Trophoblast cell (in vitro differentiated cells and primary cell): ENCODE measurements around the gene APOM.

Experiments used
- DNase-seq, 2 donors: peaks; one replicate each; pipeline ENCODE4 v3.0.0-alpha.2; 2016
- H2AFZ ChIP-seq: 2 replicates; pipeline ENCODE4 v1.6.1; 2013; ENCODE audit warnings: low read length, moderate library complexity, mild to moderate bottlenecking; ENCODE audit not compliant: insufficient read depth, poor library complexity
- H2AK5ac ChIP-seq: 2 replicates; pipeline ENCODE4 v1.6.1; 2013; ENCODE audit warnings: mild to moderate bottlenecking, low read length
- H2BK120ac ChIP-seq: 2 replicates; pipeline ENCODE4 v1.6.1; 2013; ENCODE audit warnings: low read length, mild to moderate bottlenecking, moderate library complexity; ENCODE audit not compliant: insufficient read depth, poor library complexity
- H2BK12ac ChIP-seq: 2 replicates; pipeline ENCODE4 v1.6.1; 2013; ENCODE audit warnings: mild to moderate bottlenecking, low read length, moderate library complexity
- H2BK5ac ChIP-seq: 2 replicates; pipeline ENCODE4 v1.6.1; 2013; ENCODE audit warnings: low read length, low read depth, moderate library complexity, mild to moderate bottlenecking; ENCODE audit not compliant: poor library complexity
- H3K14ac ChIP-seq: 2 replicates; pipeline ENCODE4 v1.6.1; 2013; ENCODE audit warnings: mild to moderate bottlenecking, low read length
- H3K18ac ChIP-seq: 2 replicates; pipeline ENCODE4 v1.6.1; 2013; ENCODE audit warnings: mild to moderate bottlenecking, low read length
- H3K23ac ChIP-seq: 2 replicates; pipeline ENCODE4 v1.6.1; 2013; ENCODE audit warnings: low read length
- H3K27ac ChIP-seq: 2 replicates; pipeline ENCODE4 v1.5.1; 2013; ENCODE audit warnings: low read depth, mild to moderate bottlenecking, inconsistent platforms, low read length, moderate library complexity
- H3K27me3 ChIP-seq: 2 replicates; pipeline ENCODE4 v1.6.1; 2013; ENCODE audit warnings: inconsistent platforms, mild to moderate bottlenecking, low read length, moderate library complexity; ENCODE audit not compliant: insufficient read depth
- H3K36me3 ChIP-seq, 2 experiments: 1 replicate in 1 of 2; 2 replicates in 1 of 2; pipeline ENCODE4 v1.6.1; 2013; ENCODE audit warnings: low read length in 2 of 2, mild to moderate bottlenecking in 2 of 2, moderate library complexity in 1 of 2; ENCODE audit not compliant: insufficient read depth in 2 of 2, control insufficient read depth in 1 of 2
- H3K4ac ChIP-seq: 2 replicates; pipeline ENCODE4 v1.6.1; 2013; ENCODE audit warnings: low read depth, mild to moderate bottlenecking, low read length, moderate library complexity
- H3K4me1 ChIP-seq, 2 experiments: 1 replicate in 1 of 2; 2 replicates in 1 of 2; pipeline ENCODE4 v1.6.1; 2013; ENCODE audit warnings: low read length in 2 of 2, mild to moderate bottlenecking in 2 of 2, moderate library complexity in 1 of 2; ENCODE audit not compliant: insufficient read depth in 2 of 2, control insufficient read depth in 1 of 2
- H3K4me2 ChIP-seq: 2 replicates; pipeline ENCODE4 v1.6.1; 2013; ENCODE audit warnings: inconsistent platforms, mild to moderate bottlenecking, low read length, moderate library complexity
- H3K4me3 ChIP-seq: 2 replicates; pipeline ENCODE4 v1.5.1; 2013; ENCODE audit warnings: mild to moderate bottlenecking, low read depth, low read length, inconsistent platforms
- H3K79me1 ChIP-seq: one replicate; pipeline ENCODE4 v1.6.1; 2013; ENCODE audit warnings: low read length
- H3K79me2 ChIP-seq: 2 replicates; pipeline ENCODE4 v1.6.1; 2013; ENCODE audit warnings: low read length, mild to moderate bottlenecking; ENCODE audit not compliant: control insufficient read depth, insufficient read depth, poor library complexity
- H3K9ac ChIP-seq: 2 replicates; pipeline ENCODE4 v1.6.1; 2013; ENCODE audit warnings: mild to moderate bottlenecking, low read length
- H3K9me3 ChIP-seq: 2 replicates; pipeline ENCODE4 v1.6.1; 2013; ENCODE audit warnings: low read depth, mild to moderate bottlenecking, control low read depth, inconsistent platforms, low read length; ENCODE audit not compliant: insufficient read depth
- H4K12ac ChIP-seq: 2 replicates; pipeline ENCODE4 v1.6.1; 2013; ENCODE audit warnings: low read depth, mild to moderate bottlenecking, low read length, moderate library complexity
- H4K8ac ChIP-seq: 2 replicates; pipeline ENCODE4 v1.6.1; 2013; ENCODE audit warnings: low read depth, mild to moderate bottlenecking, low read length, moderate library complexity
- H4K91ac ChIP-seq: one replicate; pipeline ENCODE4 v1.6.1; 2013; ENCODE audit warnings: low read depth, mild to moderate bottlenecking, low read length, moderate library complexity
- WGBS: extraction: QIAGEN DNeasy Blood & Tissue Kit; methylation state at CpG from one replicate; pipeline ENCODE4 v1.1.7; 2013; ENCODE audit warnings: missing lambda C conversion rate; ENCODE audit not compliant: insufficient read length, insufficient coverage; ENCODE audit errors: extremely low coverage; 5-methylcytosine and 5-hydroxymethylcytosine counted together

The APOM gene

DNA sequence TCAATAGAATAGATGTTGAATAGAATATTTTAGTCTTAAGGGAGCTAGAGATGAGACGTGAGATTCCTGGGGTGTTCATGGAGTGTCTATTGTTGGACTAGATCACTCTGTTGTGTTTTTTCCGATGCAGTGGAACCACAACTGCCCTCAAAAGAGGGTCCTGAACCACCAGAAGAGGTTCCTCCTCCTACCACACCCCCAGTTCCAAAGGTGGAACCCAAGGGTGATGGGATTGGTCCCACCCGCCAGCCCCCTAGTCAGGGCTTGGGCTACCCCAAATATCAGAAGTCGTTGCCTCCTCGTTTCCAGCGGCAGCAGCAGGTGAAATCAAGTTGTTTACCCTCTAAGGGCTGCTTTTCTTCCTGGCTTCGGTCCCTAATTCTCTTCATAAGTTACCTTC is 26.7 kb upstream of the APOM start:
- Histone ChIP-seq H3K23ac (no peak overlapping the region), H2BK120ac (no peak overlapping the region), H2BK5ac (no peak overlapping the region), H4K91ac (no peak overlapping the region), H3K79me1 (no peaks in the 10 kb centered on the region), H3K4ac (no peak overlapping the region), H3K27ac (no peak overlapping the region), H3K27me3 (no peaks in the 10 kb centered on the region), H3K14ac (no peak overlapping the region), H3K79me2 (no peaks in the 10 kb centered on the region), H2AFZ (no peak overlapping the region), H3K36me3 (peaks cover 93 to 98% of the 10 kb centered on the region in 2 experiments), H3K9ac (no peak overlapping the region), H3K4me1 (no peaks in the 10 kb centered on the region), H3K18ac (no peak overlapping the region), H3K9me3 (no peaks in the 10 kb centered on the region), H3K4me3 (no peak overlapping the region), H2BK12ac (no peak overlapping the region), H2AK5ac (no peak overlapping the region), H4K8ac (no peak overlapping the region), H4K12ac (no peak overlapping the region), H3K4me2 (no peak overlapping the region)
- no peak for DNase-seq
- WGBS, result no CpG with 5 or more reads among the region's 7 CpGs

DNA sequence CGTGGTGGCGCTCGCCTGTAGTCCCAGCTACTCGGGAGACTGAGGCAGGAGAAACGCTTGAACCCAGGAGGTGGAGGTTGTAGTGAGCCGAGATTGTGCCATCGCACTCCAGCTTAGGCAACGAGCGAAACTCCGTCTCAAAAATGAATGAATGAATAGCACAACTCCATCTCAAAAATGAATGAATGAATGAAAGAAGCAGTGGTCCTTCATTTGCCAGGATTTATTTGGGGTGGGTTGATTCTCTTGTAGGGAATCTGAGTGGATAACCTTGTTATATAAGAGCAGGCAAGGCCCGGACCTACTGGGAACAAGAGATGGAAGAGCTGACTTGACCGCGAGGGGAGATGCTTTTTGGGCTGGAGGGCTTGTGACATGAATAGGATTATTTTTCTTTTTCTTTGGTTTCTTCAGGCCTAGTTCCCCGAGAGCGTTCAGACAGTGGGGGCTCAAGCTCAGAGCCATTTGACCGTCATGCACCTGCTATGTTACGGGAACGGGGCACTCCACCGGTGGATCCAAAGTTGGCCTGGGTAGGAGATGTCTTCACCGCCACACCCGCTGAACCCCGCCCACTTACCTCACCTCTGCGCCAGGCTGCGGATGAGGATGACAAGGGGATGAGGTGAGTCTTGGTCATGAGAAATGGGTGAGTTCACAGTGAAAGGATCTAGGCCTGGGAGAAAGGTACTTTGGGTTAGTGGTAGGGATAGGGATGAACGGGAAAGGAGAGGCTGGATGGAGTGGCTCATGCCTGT is 25.3 kb upstream of the APOM start:
- Histone ChIP-seq H3K4me2 (no peak overlapping the region), H3K27ac (no peak overlapping the region), H3K9me3 (no peaks in the 10 kb centered on the region), H4K8ac (no peak overlapping the region), H3K36me3 (peaks cover 93 to 98% of the 10 kb centered on the region in 2 experiments), H3K18ac (no peak overlapping the region), H2BK5ac (no peak overlapping the region), H2BK12ac (no peak overlapping the region), H4K91ac (no peak overlapping the region), H3K27me3 (no peaks in the 10 kb centered on the region), H2AK5ac (no peak overlapping the region), H4K12ac (no peak overlapping the region), H3K79me1 (no peaks in the 10 kb centered on the region), H3K4me1 (no peaks in the 10 kb centered on the region), H3K79me2 (no peaks in the 10 kb centered on the region), H3K4ac (no peak overlapping the region), H3K14ac (no peak overlapping the region), H3K4me3 (no peak overlapping the region), H3K9ac (no peak overlapping the region), H2BK120ac (no peak overlapping the region), H3K23ac (no peak overlapping the region), H2AFZ (no peak overlapping the region)
- no CpG with 5 or more reads among the region's 25 CpGs for WGBS
- no peak for DNase-seq

DNA sequence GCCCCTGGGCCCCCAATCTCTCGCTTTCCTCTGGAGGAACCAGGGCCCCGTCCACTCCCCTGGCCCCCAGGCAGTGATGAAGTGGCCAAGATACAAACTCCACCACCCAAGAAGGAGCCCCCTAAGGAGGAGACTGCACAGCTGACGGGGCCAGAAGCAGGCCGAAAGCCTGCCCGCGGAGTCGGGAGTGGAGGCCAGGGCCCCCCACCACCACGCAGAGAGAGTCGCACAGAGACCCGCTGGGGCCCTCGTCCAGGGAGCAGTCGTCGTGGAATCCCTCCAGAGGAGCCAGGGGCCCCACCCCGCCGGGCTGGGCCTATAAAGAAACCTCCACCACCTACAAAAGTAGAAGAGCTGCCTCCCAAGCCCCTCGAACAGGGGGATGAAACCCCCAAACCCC is 24.5 kb upstream of the APOM start:
- Histone ChIP-seq H2BK120ac (no peak overlapping the region), H3K36me3 (peaks cover 92 to 98% of the 10 kb centered on the region in 2 experiments), H3K27ac (no peak overlapping the region), H3K4me1 (no peaks in the 10 kb centered on the region), H3K14ac (no peak overlapping the region), H4K8ac (no peak overlapping the region), H4K12ac (no peak overlapping the region), H3K79me1 (no peaks in the 10 kb centered on the region), H2AK5ac (no peak overlapping the region), H2AFZ (no peak overlapping the region), H3K79me2 (no peaks in the 10 kb centered on the region), H3K4me3 (no peak overlapping the region), H3K23ac (no peak overlapping the region), H3K4ac (no peak overlapping the region), H2BK5ac (no peak overlapping the region), H4K91ac (no peak overlapping the region), H3K9ac (no peak overlapping the region), H2BK12ac (no peak overlapping the region), H3K4me2 (no peak overlapping the region), H3K18ac (no peak overlapping the region), H3K9me3 (no peaks in the 10 kb centered on the region), H3K27me3 (no peaks in the 10 kb centered on the region)
- WGBS, result no CpG with 5 or more reads among the region's 16 CpGs
- no peak for DNase-seq

GRCh38 chr6:31631681-31632278 is 23.9 kb upstream of the APOM start:
- H3K4me1 ChIP-seq, result no peaks in the 10 kb centered on the region
- no peak overlapping the region for H2AK5ac ChIP-seq
- no peaks in the 10 kb centered on the region for H3K27me3 ChIP-seq
- H3K18ac ChIP-seq, result no peak overlapping the region
- no peak overlapping the region for H3K4ac ChIP-seq
- H3K9me3 ChIP-seq, result no peaks in the 10 kb centered on the region
- WGBS, result no CpG with 5 or more reads among the region's 32 CpGs
- no peak overlapping the region for H3K4me2 ChIP-seq
- no peak overlapping the region for H3K4me3 ChIP-seq
- no peak overlapping the region for H4K12ac ChIP-seq
- H2AFZ ChIP-seq, result no peak overlapping the region
- H3K79me2 ChIP-seq, result no peaks in the 10 kb centered on the region
- no peak overlapping the region for H3K27ac ChIP-seq
- no peak overlapping the region for H3K14ac ChIP-seq
- peaks cover 93 to 98% of the 10 kb centered on the region in 2 experiments for H3K36me3 ChIP-seq
- H3K9ac ChIP-seq, result no peak overlapping the region
- no peak overlapping the region for H4K91ac ChIP-seq
- DNase-seq, result no peak
- H2BK120ac ChIP-seq, result no peak overlapping the region
- H3K79me1 ChIP-seq, result no peaks in the 10 kb centered on the region
- H4K8ac ChIP-seq, result no peak overlapping the region
- no peak overlapping the region for H2BK5ac ChIP-seq
- H3K23ac ChIP-seq, result no peak overlapping the region
- no peak overlapping the region for H2BK12ac ChIP-seq
